Activated naive CD8-positive, alpha-beta T cell treated with anti-CD3 and anti-CD28 coated beads for 36 hours (primary cell): ENCODE results near the gene WDR33. TPM values are rescaled to one million over a fixed set of nuclear protein-coding genes. Genes with fewer than 3 reads are reported as not detected.
A peak's percentile ranks its signal among the peaks of the same experiment; 100 is the strongest.
"Not testable (repeated sequence)": the region's sequence is repeated elsewhere in the genome, so short reads cannot be mapped to it uniquely, and the experiment has no call there.

ENCODE experiments used
- DNase-seq: peaks from one replicate; pipeline ENCODE4 v3.0.0; 2021
- H3K27ac Mint-ChIP-seq: one replicate; pipeline ENCODE4 v1.8.0; 2022; ENCODE audit warnings: mild to moderate bottlenecking, moderate library complexity, mixed read lengths
- H3K27me3 Mint-ChIP-seq: one replicate; pipeline ENCODE4 v1.8.0; 2022; ENCODE audit warnings: mild to moderate bottlenecking, mixed read lengths
- H3K36me3 Mint-ChIP-seq: one replicate; pipeline ENCODE4 v1.8.0; 2021; ENCODE audit warnings: mild to moderate bottlenecking, mixed read lengths
- H3K4me1 Mint-ChIP-seq: one replicate; pipeline ENCODE4 v1.8.0; 2021; ENCODE audit warnings: mixed read lengths
- H3K4me3 Mint-ChIP-seq: one replicate; pipeline ENCODE4 v1.8.0; 2022; ENCODE audit warnings: mild to moderate bottlenecking, moderate library complexity, mixed read lengths
- H3K9me3 Mint-ChIP-seq: one replicate; pipeline ENCODE4 v1.8.0; 2022; ENCODE audit warnings: mixed read lengths
- total RNA-seq, 2 experiments: library from RNA; stranded (reverse); gene quantifications; one replicate each; pipeline ENCODE4 v1.2.3, GENCODE V29; 2021

The WDR33 gene
- total RNA-seq = 10 to 100 TPM; 76.5 to 82.5 TPM

- Mint-ChIP-seq H3K9me3 (no peaks in the 10 kb centered on the region), H3K4me1 (peaks cover 28% of the 10 kb centered on the region), H3K27me3 (peaks cover 8% of the 10 kb centered on the region), H3K27ac (peak within 1 kb of the TSS; percentile 100), H3K36me3 (peaks cover 30% of the 10 kb centered on the region), H3K4me3 (peak within 1 kb of the TSS; percentile 100)
- DNase-seq = peak; percentile 97
Observed at GRCh38 chr2:127810619-127811396, at the start of gene WDR33. Gene WDR33 (minus strand): TSS chr2:127811171. CDS start chr2:127770981, 40,190 bp downstream.

GRCh38 chr2:127860130-127860529 is 49.2 kb upstream of the WDR33 start:
- no peak for DNase-seq
- Mint-ChIP-seq H3K4me3 (no peak overlapping the region), H3K36me3 (peaks cover 19% of the 10 kb centered on the region), H3K9me3 (no peaks in the 10 kb centered on the region), H3K27me3 (no peaks in the 10 kb centered on the region), H3K4me1 (peaks cover 22% of the 10 kb centered on the region), H3K27ac (no peak overlapping the region)

- Mint-ChIP-seq H3K4me1 (peaks cover 24% of the 10 kb centered on the region), H3K9me3 (no peaks in the 10 kb centered on the region), H3K27me3 (no peaks in the 10 kb centered on the region), H3K36me3 (peaks cover 17% of the 10 kb centered on the region), H3K27ac (peak overlapping the region; percentile 59), H3K4me3 (peak overlapping the region; percentile 47)
- DNase-seq = peak; percentile 58
Observed at GRCh38 chr2:127859712-127860085, 48.7 kb upstream of the WDR33 start.

GRCh38 chr2:127857265-127857808 is 46.4 kb upstream of the WDR33 start:
- H3K9me3 Mint-ChIP-seq = no peaks in the 10 kb centered on the region

GRCh38 chr2:127853671-127854070 is 42.7 kb upstream of the WDR33 start:
- H3K9me3 Mint-ChIP-seq = no peaks in the 10 kb centered on the region
- no peaks in the 10 kb centered on the region for H3K27me3 Mint-ChIP-seq
- DNase-seq = no peak
- no peak overlapping the region for H3K4me3 Mint-ChIP-seq
- H3K27ac Mint-ChIP-seq = peak overlapping the region; percentile 7
- H3K36me3 Mint-ChIP-seq = peaks cover 50% of the 10 kb centered on the region
- peaks cover 34% of the 10 kb centered on the region for H3K4me1 Mint-ChIP-seq

More at GRCh38 chr2:127857265-127857808, 46.4 kb upstream of the WDR33 start:
- DNase-seq = peak; percentile 16
- Mint-ChIP-seq H3K4me1 (peaks cover 38% of the 10 kb centered on the region), H3K4me3 (peak overlapping the region; percentile 99), H3K27ac (peak overlapping the region; percentile 90), H3K27me3 (no peaks in the 10 kb centered on the region), H3K36me3 (peaks cover 28% of the 10 kb centered on the region)

- Mint-ChIP-seq H3K4me3 (no peak overlapping the region), H3K27me3 (no peaks in the 10 kb centered on the region)
Observed at GRCh38 chr2:127852388-127852787, 41.4 kb upstream of the WDR33 start.

GRCh38 chr2:127847931-127848330 is 37.0 kb upstream of the WDR33 start:
- no peak for DNase-seq
- H3K27me3 Mint-ChIP-seq = no peaks in the 10 kb centered on the region
- peaks cover 2% of the 10 kb centered on the region for H3K4me1 Mint-ChIP-seq
- H3K4me3 Mint-ChIP-seq = no peak overlapping the region
- H3K9me3 Mint-ChIP-seq = no peaks in the 10 kb centered on the region
- H3K36me3 Mint-ChIP-seq = peaks cover 52% of the 10 kb centered on the region
- H3K27ac Mint-ChIP-seq = no peak overlapping the region

More at GRCh38 chr2:127852388-127852787, 41.4 kb upstream of the WDR33 start:
- Mint-ChIP-seq H3K36me3 (peaks cover 50% of the 10 kb centered on the region), H3K27ac (no peak overlapping the region), H3K9me3 (no peaks in the 10 kb centered on the region), H3K4me1 (peaks cover 33% of the 10 kb centered on the region)
- no peak for DNase-seq

GRCh38 chr2:127844973-127845372 is 34.0 kb upstream of the WDR33 start:
- Mint-ChIP-seq H3K4me1 (peaks cover 2% of the 10 kb centered on the region), H3K4me3 (no peak overlapping the region), H3K27ac (no peak overlapping the region), H3K27me3 (no peaks in the 10 kb centered on the region), H3K36me3 (peaks cover 37% of the 10 kb centered on the region), H3K9me3 (no peaks in the 10 kb centered on the region)
- no peak for DNase-seq

- Mint-ChIP-seq H3K27ac (peak overlapping the region; percentile 34), H3K27me3 (no peaks in the 10 kb centered on the region), H3K9me3 (no peaks in the 10 kb centered on the region), H3K36me3 (peaks cover 25% of the 10 kb centered on the region), H3K4me1 (peaks cover under 1% of the 10 kb centered on the region), H3K4me3 (no peak overlapping the region)
- no peak for DNase-seq
Observed at GRCh38 chr2:127843677-127844076, 32.7 kb upstream of the WDR33 start.

- Mint-ChIP-seq H3K27ac (no peak overlapping the region), H3K27me3 (no peaks in the 10 kb centered on the region), H3K4me1 (no peaks in the 10 kb centered on the region), H3K36me3 (peaks cover 17% of the 10 kb centered on the region), H3K4me3 (no peak overlapping the region), H3K9me3 (no peaks in the 10 kb centered on the region)
- DNase-seq = no peak
Observed at GRCh38 chr2:127841466-127842178, 30.7 kb upstream of the WDR33 start.

- Mint-ChIP-seq H3K4me1 (no peaks in the 10 kb centered on the region), H3K36me3 (peaks cover 12% of the 10 kb centered on the region), H3K27me3 (no peaks in the 10 kb centered on the region), H3K27ac (no peak overlapping the region), H3K9me3 (no peaks in the 10 kb centered on the region), H3K4me3 (no peak overlapping the region)
- no peak for DNase-seq
Observed at GRCh38 chr2:127840893-127841292, 29.9 kb upstream of the WDR33 start.

GRCh38 chr2:127834951-127835350 is 24.0 kb upstream of the WDR33 start:
- H3K27me3 Mint-ChIP-seq = no peaks in the 10 kb centered on the region
- no peak overlapping the region for H3K27ac Mint-ChIP-seq
- H3K36me3 Mint-ChIP-seq = no peaks in the 10 kb centered on the region
- no peak for DNase-seq
- H3K9me3 Mint-ChIP-seq = no peaks in the 10 kb centered on the region
- H3K4me3 Mint-ChIP-seq = no peak overlapping the region
- H3K4me1 Mint-ChIP-seq = peaks cover 14% of the 10 kb centered on the region

- Mint-ChIP-seq H3K36me3 (peaks cover 26% of the 10 kb centered on the region), H3K9me3 (peaks cover 31% of the 10 kb centered on the region), H3K27me3 (peaks cover 5% of the 10 kb centered on the region), H3K27ac (peak overlapping the region; percentile 89), H3K4me3 (peak overlapping the region; percentile 57), H3K4me1 (peaks cover 25% of the 10 kb centered on the region)
- DNase-seq = peak; percentile 72
Observed at GRCh38 chr2:127829845-127830246, 18.9 kb upstream of the WDR33 start.

GRCh38 chr2:127826708-127827107 is 15.7 kb upstream of the WDR33 start:
- Mint-ChIP-seq H3K4me1 (peaks cover 25% of the 10 kb centered on the region), H3K9me3 (peaks cover 31% of the 10 kb centered on the region), H3K36me3 (peaks cover 26% of the 10 kb centered on the region)
- H3K27me3 Mint-ChIP-seq, H3K4me3 Mint-ChIP-seq, DNase-seq, H3K27ac Mint-ChIP-seq: not testable (repeated sequence)

- peaks cover 31% of the 10 kb centered on the region for H3K9me3 Mint-ChIP-seq
- H3K4me3 Mint-ChIP-seq = no peak overlapping the region
- H3K27ac Mint-ChIP-seq = no peak overlapping the region
- no peak for DNase-seq
- H3K36me3 Mint-ChIP-seq = peaks cover 27% of the 10 kb centered on the region
- H3K27me3 Mint-ChIP-seq = peaks cover 5% of the 10 kb centered on the region
- peaks cover 22% of the 10 kb centered on the region for H3K4me1 Mint-ChIP-seq
Observed at GRCh38 chr2:127826047-127826446, 15.1 kb upstream of the WDR33 start.
